SU-DHL-6 (cell line): ENCODE measurements around the gene CXADR.

Source experiments
- CTCF ChIP-seq: fragments of 200-600 bp; sonication (generic); IDR thresholded peaks from one replicate; pipeline ENCODE4 v1.5.1; 2017; ENCODE audit warnings: antibody characterized with exemption, mild to moderate bottlenecking, low read length, moderate library complexity; ENCODE audit not compliant: insufficient read depth, poor library complexity, severe bottlenecking
- EZH2phosphoT487 ChIP-seq: fragments of 200-600 bp; sonication (generic), shearing (Covaris generic); conservative IDR thresholded peaks from 2 replicates; pipeline ENCODE4 v1.6.1; 2018; ENCODE audit warnings: mild to moderate bottlenecking, antibody characterized with exemption, low read length, moderate library complexity, mixed read lengths

GRCh38 chr21:17498586-17498985 is 14.3 kb upstream of the CXADR start:
- no peak for TF ChIP-seq CTCF
- TF ChIP-seq EZH2phosphoT487 = no peak
